PFSK-1 (cell line): ENCODE results near the gene CYP4F12.

Experiments used
- POLR2AphosphoS5 ChIP-seq: IDR thresholded peaks from 2 replicates; pipeline ENCODE4 v1.6.1; 2012; ENCODE audit warnings: low read depth, mild to moderate bottlenecking, control low read depth, low read length, moderate library complexity
- SIN3A ChIP-seq: IDR thresholded peaks from 2 replicates; pipeline ENCODE4 v1.6.1; 2012; ENCODE audit warnings: mild to moderate bottlenecking, low read length, moderate library complexity, borderline replicate concordance; ENCODE audit not compliant: insufficient read depth
- TAF1 ChIP-seq: IDR thresholded peaks from 2 replicates; pipeline ENCODE4 v1.6.1; 2012; ENCODE audit warnings: low read length, control low read depth, borderline replicate concordance; ENCODE audit not compliant: insufficient read depth
- TF ChIP-seq, protein P1 (sequence below), 2 experiments: IDR thresholded peaks; 2 replicates each; pipeline versions ENCODE4 v1.6.1 to v1.8.0; 2011 to 2012; ENCODE audit warnings: low read depth in 2 of 2, low read length in 2 of 2, control low read depth in 1 of 2, inconsistent platforms in 1 of 2, mild to moderate bottlenecking in 1 of 2, moderate library complexity in 1 of 2; ENCODE audit not compliant: insufficient read depth in 1 of 2

DNA sequence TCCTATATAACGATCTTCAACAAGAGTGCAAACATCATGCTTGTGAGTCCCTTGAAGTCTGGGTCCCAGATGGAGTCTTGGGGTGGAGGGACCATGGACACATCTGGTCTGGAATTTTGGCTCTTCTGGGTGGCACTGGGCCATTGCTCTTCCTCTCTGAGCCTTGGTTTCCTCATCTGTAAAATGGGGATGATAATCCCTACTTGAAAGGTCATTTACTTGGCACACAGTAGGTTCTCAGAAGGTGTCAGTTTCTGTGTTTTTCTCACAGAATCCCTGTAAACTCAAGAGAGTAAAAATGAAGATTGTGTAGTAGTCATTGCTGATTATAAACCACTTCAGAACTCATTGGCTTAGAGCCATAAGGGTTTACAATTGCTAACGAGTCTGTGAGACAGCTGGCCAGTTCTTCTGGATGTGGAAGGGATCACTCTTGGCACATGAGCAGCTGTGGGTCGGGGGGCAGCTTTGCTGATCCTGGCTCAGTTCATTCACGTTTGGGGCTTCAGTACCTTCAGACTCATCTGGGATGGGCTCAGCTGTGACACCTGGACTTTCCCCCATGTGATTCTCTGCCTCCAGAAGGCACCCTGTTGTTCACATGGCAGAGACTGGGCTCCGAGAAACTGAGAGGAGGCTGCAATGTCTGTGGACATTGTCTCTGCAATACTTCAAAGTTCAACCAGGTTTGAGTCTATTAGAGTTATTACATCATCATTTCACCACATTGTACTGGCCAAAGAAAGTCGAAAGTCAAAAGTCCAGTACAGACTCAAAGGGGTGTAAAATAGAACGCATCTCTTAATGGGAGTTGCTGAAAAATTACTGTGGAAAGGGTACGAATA lies 7.8 kb downstream of the CYP4F12 start:
- TF ChIP-seq POLR2AphosphoS5 (no peak), TAF1 (no peak), SIN3A (no peak)
- TF ChIP-seq, protein P1, sequence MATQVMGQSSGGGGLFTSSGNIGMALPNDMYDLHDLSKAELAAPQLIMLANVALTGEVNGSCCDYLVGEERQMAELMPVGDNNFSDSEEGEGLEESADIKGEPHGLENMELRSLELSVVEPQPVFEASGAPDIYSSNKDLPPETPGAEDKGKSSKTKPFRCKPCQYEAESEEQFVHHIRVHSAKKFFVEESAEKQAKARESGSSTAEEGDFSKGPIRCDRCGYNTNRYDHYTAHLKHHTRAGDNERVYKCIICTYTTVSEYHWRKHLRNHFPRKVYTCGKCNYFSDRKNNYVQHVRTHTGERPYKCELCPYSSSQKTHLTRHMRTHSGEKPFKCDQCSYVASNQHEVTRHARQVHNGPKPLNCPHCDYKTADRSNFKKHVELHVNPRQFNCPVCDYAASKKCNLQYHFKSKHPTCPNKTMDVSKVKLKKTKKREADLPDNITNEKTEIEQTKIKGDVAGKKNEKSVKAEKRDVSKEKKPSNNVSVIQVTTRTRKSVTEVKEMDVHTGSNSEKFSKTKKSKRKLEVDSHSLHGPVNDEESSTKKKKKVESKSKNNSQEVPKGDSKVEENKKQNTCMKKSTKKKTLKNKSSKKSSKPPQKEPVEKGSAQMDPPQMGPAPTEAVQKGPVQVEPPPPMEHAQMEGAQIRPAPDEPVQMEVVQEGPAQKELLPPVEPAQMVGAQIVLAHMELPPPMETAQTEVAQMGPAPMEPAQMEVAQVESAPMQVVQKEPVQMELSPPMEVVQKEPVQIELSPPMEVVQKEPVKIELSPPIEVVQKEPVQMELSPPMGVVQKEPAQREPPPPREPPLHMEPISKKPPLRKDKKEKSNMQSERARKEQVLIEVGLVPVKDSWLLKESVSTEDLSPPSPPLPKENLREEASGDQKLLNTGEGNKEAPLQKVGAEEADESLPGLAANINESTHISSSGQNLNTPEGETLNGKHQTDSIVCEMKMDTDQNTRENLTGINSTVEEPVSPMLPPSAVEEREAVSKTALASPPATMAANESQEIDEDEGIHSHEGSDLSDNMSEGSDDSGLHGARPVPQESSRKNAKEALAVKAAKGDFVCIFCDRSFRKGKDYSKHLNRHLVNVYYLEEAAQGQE (IDR thresholded peaks at IDR 0.05; ENCODE audit: insufficient read depth in 1 of 2, low read depth in 2 of 2, low read length in 2 of 2) = no peak
